ENCODE data around the gene CP. TPM values are rescaled to one million over a fixed set of nuclear protein-coding genes. Genes with fewer than 3 reads are reported as not detected.

The CP gene
- total RNA-seq, 4 donors from 2014 or later: 0.85 to 10.6 (median 5.4) TPM

DNA sequence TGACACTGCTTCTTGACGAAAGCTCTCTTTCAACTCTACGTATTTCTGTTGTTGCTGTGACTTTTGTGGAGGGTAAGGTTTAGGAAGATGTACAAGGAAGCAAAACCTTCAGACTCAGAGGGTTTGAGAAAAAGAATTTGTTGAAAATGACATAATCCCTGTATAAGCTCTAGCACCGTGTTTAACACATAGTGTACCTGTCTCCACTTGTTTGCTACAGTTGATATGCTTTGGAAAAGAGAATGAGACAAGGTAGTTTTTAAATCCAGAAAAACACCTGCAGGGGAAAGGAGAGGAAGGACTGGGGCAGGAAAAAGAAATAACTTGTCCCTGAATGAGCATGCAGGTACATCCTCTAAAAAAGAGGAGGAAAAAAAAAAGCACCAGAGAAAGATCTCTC is 29.6 kb upstream of the CP start:
- no peaks in the 10 kb centered on the region for H3K9me3 ChIP-seq
- H3K4me3 ChIP-seq: no peak overlapping the region
- H3K4me1 ChIP-seq: peaks cover 0 to 4% of the 10 kb centered on the region in 2 donors
- no peaks in the 10 kb centered on the region for H3K27me3 ChIP-seq
- intact Hi-C loops (cut with DNase I; ENCODE audit: low total_unique reads): no loop called here
- TF ChIP-seq, protein P1, sequence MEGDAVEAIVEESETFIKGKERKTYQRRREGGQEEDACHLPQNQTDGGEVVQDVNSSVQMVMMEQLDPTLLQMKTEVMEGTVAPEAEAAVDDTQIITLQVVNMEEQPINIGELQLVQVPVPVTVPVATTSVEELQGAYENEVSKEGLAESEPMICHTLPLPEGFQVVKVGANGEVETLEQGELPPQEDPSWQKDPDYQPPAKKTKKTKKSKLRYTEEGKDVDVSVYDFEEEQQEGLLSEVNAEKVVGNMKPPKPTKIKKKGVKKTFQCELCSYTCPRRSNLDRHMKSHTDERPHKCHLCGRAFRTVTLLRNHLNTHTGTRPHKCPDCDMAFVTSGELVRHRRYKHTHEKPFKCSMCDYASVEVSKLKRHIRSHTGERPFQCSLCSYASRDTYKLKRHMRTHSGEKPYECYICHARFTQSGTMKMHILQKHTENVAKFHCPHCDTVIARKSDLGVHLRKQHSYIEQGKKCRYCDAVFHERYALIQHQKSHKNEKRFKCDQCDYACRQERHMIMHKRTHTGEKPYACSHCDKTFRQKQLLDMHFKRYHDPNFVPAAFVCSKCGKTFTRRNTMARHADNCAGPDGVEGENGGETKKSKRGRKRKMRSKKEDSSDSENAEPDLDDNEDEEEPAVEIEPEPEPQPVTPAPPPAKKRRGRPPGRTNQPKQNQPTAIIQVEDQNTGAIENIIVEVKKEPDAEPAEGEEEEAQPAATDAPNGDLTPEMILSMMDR (IDR thresholded peaks at IDR 0.05 in 4 of 5, conservative IDR thresholded peaks at IDR 0.05 in 1 of 5): no peak
- no peak for TF ChIP-seq POLR2A (IDR thresholded peaks at IDR 0.05)
- H3K27ac ChIP-seq: no peak overlapping the region
- DNase-seq (no peak), ATAC-seq (no peak)
- in situ Hi-C loops (cut with MboI; ENCODE audit: low sequenced_read_pairs in 4 of 4): no loop called here
- no peaks in the 10 kb centered on the region for H3K36me3 ChIP-seq

DNA sequence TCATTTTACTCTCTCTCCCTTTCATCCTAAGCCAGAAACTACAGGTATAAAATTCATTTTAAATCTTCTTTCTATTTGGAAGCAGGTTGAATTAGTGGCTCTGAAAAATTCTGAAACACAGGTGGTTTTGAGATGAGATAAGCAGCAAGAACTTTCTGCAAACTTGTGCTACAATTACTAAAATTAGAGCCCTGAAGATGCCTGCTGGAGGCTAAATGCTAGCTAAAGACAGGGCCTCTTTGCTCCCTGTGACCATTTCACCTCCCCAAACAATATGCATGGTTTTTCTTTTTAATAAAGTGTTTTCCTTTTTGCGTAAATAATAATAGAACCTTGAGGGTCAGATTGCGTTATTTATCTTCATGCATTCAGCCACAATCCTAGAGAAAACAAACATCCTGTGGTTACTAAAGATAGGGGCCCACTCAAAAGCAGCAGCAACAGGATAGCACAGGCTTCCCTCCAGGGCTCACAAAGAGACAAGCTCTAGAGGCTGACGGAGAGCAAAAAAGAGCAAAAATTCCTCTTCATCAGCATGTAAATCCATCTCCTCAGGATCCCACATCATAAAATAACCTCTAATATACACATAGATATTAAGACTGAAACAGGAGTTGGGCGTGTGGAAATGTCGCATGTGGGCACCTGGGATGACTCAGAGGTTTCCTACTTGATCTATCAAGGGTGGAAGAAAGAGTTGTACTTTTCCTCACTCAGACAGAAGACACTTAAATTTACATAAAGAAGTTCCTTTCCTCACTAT is 26.5 kb upstream of the CP start:
- TF ChIP-seq, protein P1 (IDR thresholded peaks at IDR 0.05 in 4 of 5, conservative IDR thresholded peaks at IDR 0.05 in 1 of 5): no peak
- TF ChIP-seq POLR2A (IDR thresholded peaks at IDR 0.05): no peak
- in situ Hi-C loops (cut with MboI; ENCODE audit: low sequenced_read_pairs in 4 of 4): no loop called here
- intact Hi-C loops (cut with DNase I; ENCODE audit: low total_unique reads): no loop called here
- DNase-seq (no peak), ATAC-seq (no peak)
- no peaks in the 10 kb centered on the region for H3K27me3 ChIP-seq
- H3K4me3 ChIP-seq: no peak overlapping the region
- H3K9me3 ChIP-seq: no peaks in the 10 kb centered on the region
- H3K36me3 ChIP-seq: no peaks in the 10 kb centered on the region
- peaks cover 4 to 12% of the 10 kb centered on the region in 2 donors for H3K4me1 ChIP-seq
- H3K27ac ChIP-seq: no peak overlapping the region

- H3K4me3 ChIP-seq: no peak overlapping the region
- no peaks in the 10 kb centered on the region for H3K27me3 ChIP-seq
- peaks cover 4 to 12% of the 10 kb centered on the region in 2 donors for H3K4me1 ChIP-seq
- peak overlapping the region in 1 of 4 donors; percentile 18 for H3K27ac ChIP-seq
- no peaks in the 10 kb centered on the region for H3K9me3 ChIP-seq
- intact Hi-C loops (cut with DNase I; ENCODE audit: low total_unique reads) (no loop called here), in situ Hi-C loops (cut with MboI; ENCODE audit: low sequenced_read_pairs in 4 of 4) (no loop called here)
- TF ChIP-seq POLR2A (IDR thresholded peaks at IDR 0.05): no peak
- TF ChIP-seq, protein P1 (IDR thresholded peaks at IDR 0.05 in 4 of 5, conservative IDR thresholded peaks at IDR 0.05 in 1 of 5): no peak
- DNase-seq (no peak), ATAC-seq (peak in 1 of 2 donors; percentile 37)
- H3K36me3 ChIP-seq: no peaks in the 10 kb centered on the region
These were observed 25.5 kb upstream of the CP start for GRCh38 chr3:149247008-149247710.

- Histone ChIP-seq H3K36me3 (no peaks in the 10 kb centered on the region), H3K4me3 (no peak overlapping the region), H3K4me1 (peaks cover 4 to 12% of the 10 kb centered on the region in 2 donors), H3K27me3 (no peaks in the 10 kb centered on the region), H3K27ac (peak overlapping the region; percentile 4 to 42 (median 23)), H3K9me3 (no peaks in the 10 kb centered on the region)
- peak; percentile 42 to 97 for ATAC-seq
- intact Hi-C loops (cut with DNase I; ENCODE audit: low total_unique reads): no loop called here
- TF ChIP-seq, protein P1 (IDR thresholded peaks at IDR 0.05 in 4 of 5, conservative IDR thresholded peaks at IDR 0.05 in 1 of 5): no peak
- TF ChIP-seq POLR2A (IDR thresholded peaks at IDR 0.05): no peak
- in situ Hi-C loops (cut with MboI; ENCODE audit: low sequenced_read_pairs in 4 of 4): no loop called here
- no peak for DNase-seq
These were observed 24.3 kb upstream of the CP start for GRCh38 chr3:149245738-149246451.
